Astrocyte of the spinal cord (primary cell): ENCODE data around the gene TACC2.
A peak's percentile ranks its signal among the peaks of the same experiment; 100 is the strongest.
"Not testable (repeated sequence)": the region's sequence is repeated elsewhere in the genome, so short reads cannot be mapped to it uniquely, and the experiment has no call there.

Source experiments
- DNase-seq: peaks from one replicate; pipeline ENCODE4 v3.0.0; 2011; ENCODE audit warnings: low read depth, low spot score
- H3K4me3 ChIP-seq: 2 replicates; pipeline ENCODE4 v1.5.1; 2011; ENCODE audit warnings: low read depth, mild to moderate bottlenecking, low read length, moderate library complexity
- CTCF ChIP-seq: IDR thresholded peaks from 2 replicates; pipeline ENCODE4 v1.5.1; 2012; ENCODE audit warnings: low read depth, mild to moderate bottlenecking, low read length, inconsistent platforms
- in situ Hi-C: cut with HindIII; loops from 2 replicates; pipeline ENCODE4 v1.10.0; 2017; ENCODE audit warnings: low sequenced_read_pairs

The TACC2 gene

GRCh38 chr10:122055252-122055651 is 66.3 kb downstream of the TACC2 start:
- no peak overlapping the region for H3K4me3 ChIP-seq
- no peak for DNase-seq
- in situ Hi-C loops, result no loop called here
- TF ChIP-seq CTCF, result no peak

- DNase-seq, result no peak
- in situ Hi-C loops, result no loop called here
- TF ChIP-seq CTCF, result no peak
- H3K4me3 ChIP-seq, result no peak overlapping the region
Observed at GRCh38 chr10:122056431-122057094, 67.6 kb downstream of the TACC2 start.

- in situ Hi-C loops, result no loop called here
Observed at GRCh38 chr10:122057841-122058413, 69.0 kb downstream of the TACC2 start.

GRCh38 chr10:122060250-122060649 is 71.3 kb downstream of the TACC2 start:
- in situ Hi-C loops, result no loop called here
- TF ChIP-seq CTCF, result no peak
- DNase-seq, result peak; percentile 29
- H3K4me3 ChIP-seq, result no peak overlapping the region

More at GRCh38 chr10:122057841-122058413, 69.0 kb downstream of the TACC2 start:
- H3K4me3 ChIP-seq, result no peak overlapping the region
- DNase-seq, result no peak
- TF ChIP-seq CTCF, result no peak

- TF ChIP-seq CTCF, result no peak
- H3K4me3 ChIP-seq, result no peak overlapping the region
- DNase-seq, result peak; percentile 81
- in situ Hi-C loops, result no loop called here
Observed at GRCh38 chr10:122062831-122063674, 74.1 kb downstream of the TACC2 start.

- DNase-seq, H3K4me3 ChIP-seq, in situ Hi-C loops: not testable (repeated sequence)
Observed at GRCh38 chr10:122066337-122066939, 77.5 kb downstream of the TACC2 start.
